ENCODE data around the gene SNX14.

SNX14 gene

GRCh38 chr6:85462673-85463072 lies 131.0 kb downstream of the SNX14 start:
- DNase-seq (ENCODE audit: low spot score): no peak

DNA sequence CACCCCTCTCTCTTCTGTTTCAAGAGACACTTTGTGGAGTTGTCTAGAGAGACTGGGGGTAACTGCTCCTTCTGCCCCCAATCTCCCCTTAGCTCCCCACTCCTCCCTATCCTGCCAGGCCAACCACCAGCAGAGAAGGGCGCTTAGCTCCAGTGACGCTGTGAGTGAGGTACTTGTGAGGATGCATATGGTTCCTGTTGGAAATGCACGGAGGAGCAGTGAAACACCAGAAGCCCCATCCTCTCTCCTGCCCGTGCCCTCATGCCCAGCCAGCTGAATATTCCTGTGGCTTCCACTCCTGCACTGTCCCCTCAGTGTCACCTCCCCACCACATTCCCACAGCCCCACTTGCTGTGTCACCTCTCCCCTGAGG lies 131.9 kb downstream of the SNX14 start:
- no peak for DNase-seq (ENCODE audit: low spot score)

- no peak for DNase-seq (ENCODE audit: low spot score)
Measured at GRCh38 chr6:85460921-85461797, 132.5 kb downstream of the SNX14 start.

DNA sequence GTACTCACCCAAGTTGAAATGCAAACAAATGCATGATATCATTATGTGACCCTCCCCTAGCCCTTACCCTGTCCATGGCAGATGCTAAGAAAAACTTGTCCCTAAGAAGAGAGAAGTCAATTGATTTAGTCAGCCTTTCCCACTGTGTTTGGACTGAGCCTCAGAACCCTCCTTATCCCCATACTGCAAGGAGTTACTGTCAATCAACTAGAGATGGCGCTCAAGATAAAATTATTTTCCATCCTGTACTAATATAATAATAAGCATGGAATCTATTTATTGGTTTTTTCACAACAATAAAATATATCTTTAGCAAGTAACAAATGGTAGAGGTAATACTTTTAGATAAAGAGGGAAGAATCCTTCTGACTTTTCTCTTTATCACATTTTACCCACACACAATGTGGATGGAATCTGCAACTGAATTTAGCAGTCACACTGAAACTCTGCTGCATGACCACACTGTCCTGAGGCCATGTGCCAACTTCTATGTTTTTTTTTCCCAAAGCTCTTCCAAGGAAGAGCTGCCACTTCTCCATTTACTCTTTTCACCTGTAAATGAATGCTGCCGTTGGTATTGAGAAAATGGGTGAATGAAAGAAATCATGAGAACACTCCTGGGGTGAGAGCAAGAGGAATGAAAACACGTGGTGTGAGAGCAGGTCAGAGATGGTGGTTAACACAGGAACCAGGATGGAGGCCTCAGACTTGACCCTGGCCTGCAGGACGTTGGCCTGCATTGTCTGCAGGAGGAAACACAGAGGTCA lies 133.3 kb downstream of the SNX14 start:
- DNase-seq (ENCODE audit: low spot score): no peak

DNA sequence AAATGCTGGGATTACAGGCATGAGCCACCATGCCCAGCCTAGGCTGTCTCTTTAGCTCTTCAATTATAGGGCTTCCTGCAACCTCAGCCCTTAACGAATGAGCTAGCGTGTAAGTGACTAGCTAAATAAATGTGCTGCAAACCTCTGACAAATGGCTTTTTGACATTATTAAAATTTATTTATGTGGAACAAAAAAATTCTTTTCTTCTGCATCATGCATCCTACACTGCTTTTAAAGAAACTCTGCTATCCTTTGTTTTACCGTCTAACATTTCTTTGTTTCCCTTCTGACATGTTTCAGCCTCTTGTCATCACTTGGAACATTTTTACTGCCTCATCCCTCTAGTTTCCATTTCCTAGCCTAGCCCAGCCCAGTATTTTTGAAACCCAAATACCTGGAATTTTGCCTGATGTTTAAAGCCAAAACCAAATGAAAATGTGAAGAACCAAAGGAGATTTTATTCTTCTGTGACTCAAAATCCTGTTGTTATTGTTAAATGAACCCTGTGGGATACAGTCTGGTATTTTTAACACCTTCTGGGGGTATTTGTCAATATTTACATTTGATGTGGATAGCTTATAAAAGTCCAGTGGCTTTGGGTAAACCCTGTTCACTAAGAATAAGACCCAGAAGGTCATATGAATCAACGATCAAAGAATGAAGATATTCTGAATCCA lies 134.3 kb downstream of the SNX14 start:
- DNase-seq (ENCODE audit: low spot score): no peak

GRCh38 chr6:85458782-85459181 lies 134.9 kb downstream of the SNX14 start:
- no peak for DNase-seq (ENCODE audit: low spot score)

DNA sequence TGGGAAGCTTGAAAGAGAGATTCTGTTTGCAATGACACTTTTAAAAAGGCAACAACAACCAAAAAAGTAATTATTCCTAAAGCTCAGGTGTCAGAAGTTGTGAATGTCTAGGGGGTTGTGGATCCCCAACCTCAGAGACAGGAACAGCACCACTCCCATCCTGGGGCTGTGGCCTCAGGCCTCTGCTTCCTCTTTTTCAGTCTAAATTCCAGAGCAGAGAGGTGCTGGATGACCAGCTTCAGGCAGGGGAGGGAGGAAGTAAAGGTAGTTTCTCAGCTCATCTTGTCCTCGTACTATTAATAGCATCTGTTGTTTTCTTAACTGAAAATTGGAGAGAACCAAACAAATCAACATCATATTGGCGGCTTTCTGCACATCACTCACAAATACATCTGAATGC lies 135.5 kb downstream of the SNX14 start:
- no peak for DNase-seq (ENCODE audit: low spot score)

DNA sequence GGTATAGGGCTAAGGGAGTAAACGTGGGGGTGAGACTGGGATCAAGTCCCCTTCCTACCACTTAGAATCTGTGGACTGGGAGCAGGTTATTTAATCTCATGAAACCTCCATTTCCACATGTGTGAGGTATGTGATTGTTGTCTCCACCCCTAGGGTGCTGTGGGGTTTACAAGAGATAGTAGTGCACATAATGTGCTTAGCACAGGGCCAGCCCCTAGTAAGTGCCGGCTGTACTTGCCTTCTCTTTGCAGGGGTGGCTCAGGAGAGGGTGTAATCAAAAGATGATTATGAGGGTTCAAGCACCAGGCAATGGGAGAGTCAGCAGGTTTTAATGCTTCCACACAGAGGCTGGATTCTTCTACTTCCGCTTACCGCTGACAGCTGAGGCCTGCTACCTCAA lies 136.9 kb downstream of the SNX14 start:
- no peak for DNase-seq (ENCODE audit: low spot score)
